ENCODE measurements around the gene LRFN3. TPM values are rescaled to one million over a fixed set of nuclear protein-coding genes. Genes with fewer than 3 reads are reported as not detected.

LRFN3 gene
- total RNA-seq, 1 donor from 2014 or later, result 15.3 TPM

- no peak overlapping the region for H3K27ac Mint-ChIP-seq (ENCODE audit: unreplicated experiment)
- H3K9me3 ChIP-seq (ENCODE audit: insufficient read depth, low read depth, low read length), result no peaks in the 10 kb centered on the region
- H3K79me2 ChIP-seq (ENCODE audit: insufficient read depth, low read length), result no peaks in the 10 kb centered on the region
- no peak overlapping the region for H3K4me3 Mint-ChIP-seq (ENCODE audit: unreplicated experiment)
- H3K9me3 Mint-ChIP-seq (ENCODE audit: unreplicated experiment), result no peaks in the 10 kb centered on the region
- H2AFZ ChIP-seq (ENCODE audit: low read depth, low read length), result no peak overlapping the region
- H3K4me1 Mint-ChIP-seq (ENCODE audit: low read depth, unreplicated experiment), result peaks cover 15% of the 10 kb centered on the region
- DNase-seq (ENCODE audit: low read depth), result no peak
- H3K9ac ChIP-seq (ENCODE audit: low read length), result no peak overlapping the region
- H3K4me2 ChIP-seq (ENCODE audit: low read length), result no peak overlapping the region
- FAIRE-seq, result no peak
- no peaks in the 10 kb centered on the region for H3K36me3 Mint-ChIP-seq (ENCODE audit: low read depth, unreplicated experiment)
- no peaks in the 10 kb centered on the region for H3K36me3 ChIP-seq (ENCODE audit: insufficient read depth, low read length)
- H3K27me3 ChIP-seq (ENCODE audit: insufficient read depth, low read length), result no peaks in the 10 kb centered on the region
- H3K27ac ChIP-seq (ENCODE audit: low read depth, low read length), result no peak overlapping the region
- no peak overlapping the region for H3K4me3 ChIP-seq (ENCODE audit: insufficient read depth, low read depth, low read length)
- peaks cover 27% of the 10 kb centered on the region for H3K4me1 ChIP-seq (ENCODE audit: insufficient read depth, low read length)
- H4K20me1 ChIP-seq (ENCODE audit: insufficient read depth, low read length), result no peaks in the 10 kb centered on the region
- H3K27me3 Mint-ChIP-seq (ENCODE audit: low read depth, unreplicated experiment), result peaks cover 4% of the 10 kb centered on the region
- TF ChIP-seq EZH2 (IDR thresholded peaks at IDR 0.05; ENCODE audit: insufficient read depth, low read length) (no peak), CTCF (IDR thresholded peaks at IDR 0.05; ENCODE audit: insufficient read depth, low read depth, low read length) (no peak)
Measured at GRCh38 chr19:35904311-35905068, 31.7 kb upstream of the LRFN3 start.

- Mint-ChIP-seq H3K27me3 (ENCODE audit: low read depth, unreplicated experiment) (peaks cover 4% of the 10 kb centered on the region), H3K4me1 (ENCODE audit: low read depth, unreplicated experiment) (peaks cover 15% of the 10 kb centered on the region), H3K36me3 (ENCODE audit: low read depth, unreplicated experiment) (no peaks in the 10 kb centered on the region), H3K27ac (ENCODE audit: unreplicated experiment) (no peak overlapping the region), H3K9me3 (ENCODE audit: unreplicated experiment) (no peaks in the 10 kb centered on the region), H3K4me3 (ENCODE audit: unreplicated experiment) (no peak overlapping the region)
- FAIRE-seq (no peak), DNase-seq (ENCODE audit: low read depth) (no peak)
- no peak for TF ChIP-seq CTCF (IDR thresholded peaks at IDR 0.05; ENCODE audit: insufficient read depth, low read depth, low read length)
- TF ChIP-seq EZH2 (IDR thresholded peaks at IDR 0.05; ENCODE audit: insufficient read depth, low read length), result no peak
- Histone ChIP-seq H3K4me1 (ENCODE audit: insufficient read depth, low read length) (peaks cover 27% of the 10 kb centered on the region), H3K27me3 (ENCODE audit: insufficient read depth, low read length) (no peaks in the 10 kb centered on the region), H3K4me3 (ENCODE audit: insufficient read depth, low read depth, low read length) (no peak overlapping the region), H2AFZ (ENCODE audit: low read depth, low read length) (no peak overlapping the region), H3K79me2 (ENCODE audit: insufficient read depth, low read length) (no peaks in the 10 kb centered on the region), H3K27ac (ENCODE audit: low read depth, low read length) (no peak overlapping the region), H3K9me3 (ENCODE audit: insufficient read depth, low read depth, low read length) (no peaks in the 10 kb centered on the region), H3K4me2 (ENCODE audit: low read length) (no peak overlapping the region), H3K36me3 (ENCODE audit: insufficient read depth, low read length) (no peaks in the 10 kb centered on the region), H4K20me1 (ENCODE audit: insufficient read depth, low read length) (no peaks in the 10 kb centered on the region), H3K9ac (ENCODE audit: low read length) (no peak overlapping the region)
Measured at GRCh38 chr19:35905178-35905727, 30.9 kb upstream of the LRFN3 start.

DNA sequence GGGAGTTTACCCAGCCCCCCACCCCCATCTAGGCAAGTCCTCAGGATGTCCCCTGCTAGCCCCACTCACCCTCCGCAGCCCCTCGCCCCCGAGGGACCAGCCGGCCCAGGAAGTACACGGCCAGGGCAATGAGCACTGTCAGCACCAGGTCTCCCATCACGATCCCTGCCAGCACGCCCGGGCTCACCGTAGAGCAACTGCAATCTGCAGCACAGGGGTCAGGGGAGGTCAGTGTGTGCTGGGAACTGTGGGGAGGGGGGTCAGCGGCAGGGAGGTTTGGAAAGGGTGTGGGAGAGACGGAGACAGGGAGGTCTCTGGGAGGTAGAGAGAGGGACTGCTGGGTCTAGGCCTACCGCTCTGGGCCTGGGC, 28.8 kb upstream of the LRFN3 start:
- Histone ChIP-seq H3K36me3 (ENCODE audit: insufficient read depth, low read length) (no peaks in the 10 kb centered on the region), H3K4me2 (ENCODE audit: low read length) (no peak overlapping the region), H4K20me1 (ENCODE audit: insufficient read depth, low read length) (no peaks in the 10 kb centered on the region), H3K4me1 (ENCODE audit: insufficient read depth, low read length) (peaks cover 10% of the 10 kb centered on the region), H3K27ac (ENCODE audit: low read depth, low read length) (no peak overlapping the region), H3K9ac (ENCODE audit: low read length) (no peak overlapping the region), H3K79me2 (ENCODE audit: insufficient read depth, low read length) (no peaks in the 10 kb centered on the region), H3K9me3 (ENCODE audit: insufficient read depth, low read depth, low read length) (no peaks in the 10 kb centered on the region), H3K4me3 (ENCODE audit: insufficient read depth, low read depth, low read length) (no peak overlapping the region), H3K27me3 (ENCODE audit: insufficient read depth, low read length) (no peaks in the 10 kb centered on the region), H2AFZ (ENCODE audit: low read depth, low read length) (no peak overlapping the region)
- DNase-seq (ENCODE audit: low read depth) (no peak), FAIRE-seq (no peak)
- Mint-ChIP-seq H3K36me3 (ENCODE audit: low read depth, unreplicated experiment) (no peaks in the 10 kb centered on the region), H3K9me3 (ENCODE audit: unreplicated experiment) (no peaks in the 10 kb centered on the region), H3K4me1 (ENCODE audit: low read depth, unreplicated experiment) (peaks cover 4% of the 10 kb centered on the region), H3K4me3 (ENCODE audit: unreplicated experiment) (no peak overlapping the region), H3K27me3 (ENCODE audit: low read depth, unreplicated experiment) (peaks cover 4% of the 10 kb centered on the region), H3K27ac (ENCODE audit: unreplicated experiment) (no peak overlapping the region)
- TF ChIP-seq CTCF (IDR thresholded peaks at IDR 0.05; ENCODE audit: insufficient read depth, low read depth, low read length), result no peak
- TF ChIP-seq EZH2 (IDR thresholded peaks at IDR 0.05; ENCODE audit: insufficient read depth, low read length), result no peak

Data from astrocyte (in vitro differentiated cells and primary cell).